ENCODE data around the gene EIF5AL1.
"Not testable (repeated sequence)": the region's sequence is repeated elsewhere in the genome, so short reads cannot be mapped to it uniquely, and the experiment has no call there.

EIF5AL1 gene

GRCh38 chr10:79511891-79512583 is at the start of gene EIF5AL1:
Gene EIF5AL1, plus strand, starts transcription at chr10:79512533. Its CDS starts 117 bp downstream, at chr10:79512650.
- not testable (repeated sequence) for H3K27ac ChIP-seq (ENCODE audit: low read depth, low read length); H3K4me1 ChIP-seq (ENCODE audit: insufficient read depth, low read length); H3K9me3 ChIP-seq (ENCODE audit: low read length); H3K4me3 ChIP-seq (ENCODE audit: low read depth in 1 of 2, low read length in 2 of 2); H3K9ac ChIP-seq (ENCODE audit: low read length); H3K36me3 ChIP-seq (ENCODE audit: insufficient read depth, low read length); H3K27me3 ChIP-seq (ENCODE audit: control insufficient read depth in 1 of 2, insufficient read depth in 2 of 2, low read length in 2 of 2)

DNA sequence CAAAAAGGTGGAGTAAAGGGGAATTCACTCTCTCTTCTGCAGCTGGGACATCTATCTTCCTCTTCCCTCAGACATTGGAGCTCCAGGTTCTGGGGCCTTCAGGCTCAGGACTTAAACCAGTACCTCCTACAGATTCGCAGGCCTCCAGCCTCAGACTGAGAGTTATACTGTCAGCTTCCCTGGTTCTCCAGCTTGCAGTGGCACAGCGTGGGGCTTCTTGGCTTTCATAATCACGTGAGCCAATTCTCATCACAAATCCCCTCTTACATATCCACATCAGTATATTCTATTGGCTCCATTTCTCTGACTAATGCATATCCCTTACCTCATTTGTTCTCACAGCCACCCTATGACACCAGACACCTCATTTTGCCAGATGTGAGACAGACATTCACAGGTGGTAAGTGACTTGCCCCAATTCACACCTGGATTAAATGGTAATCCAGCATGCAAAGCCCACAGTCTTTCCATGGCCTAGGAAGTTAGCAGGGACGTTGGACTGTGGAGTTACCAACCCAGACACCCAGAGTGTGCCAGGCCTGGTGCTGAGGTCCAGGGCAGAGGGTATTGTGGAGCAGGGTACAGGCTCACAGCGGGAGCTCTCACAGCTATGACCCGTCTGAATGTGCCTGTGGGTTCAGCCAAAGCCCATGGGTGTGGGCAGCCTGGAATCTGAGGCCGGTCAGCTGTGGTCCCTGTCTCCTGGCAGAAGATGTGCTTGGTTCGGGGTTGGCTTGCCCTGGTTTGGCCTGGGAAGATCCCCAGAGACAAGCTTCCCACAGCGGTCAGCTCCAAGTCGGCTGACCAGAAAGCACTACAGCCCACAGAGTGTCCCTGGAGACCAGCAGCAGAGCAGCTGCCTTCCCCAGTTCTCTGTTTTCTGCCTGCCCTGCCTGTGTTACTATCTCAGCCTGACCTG is 48.5 kb upstream of the EIF5AL1 start:
- no peak overlapping the region for H3K4me3 ChIP-seq (ENCODE audit: low read depth in 1 of 2, low read length in 2 of 2)
- H3K9me3 ChIP-seq (ENCODE audit: low read length) = no peaks in the 10 kb centered on the region
- H3K9ac ChIP-seq (ENCODE audit: low read length) = no peak overlapping the region
- no peaks in the 10 kb centered on the region for H3K36me3 ChIP-seq (ENCODE audit: insufficient read depth, low read length)
- peaks cover 4% of the 10 kb centered on the region for H3K4me1 ChIP-seq (ENCODE audit: insufficient read depth, low read length)
- H3K27me3 ChIP-seq (ENCODE audit: control insufficient read depth in 1 of 2, insufficient read depth in 2 of 2, low read length in 2 of 2) = no peaks in the 10 kb centered on the region
- H3K27ac ChIP-seq (ENCODE audit: low read depth, low read length) = no peak overlapping the region

GRCh38 chr10:79465341-79465740 is 47.0 kb upstream of the EIF5AL1 start:
- H3K4me1 ChIP-seq (ENCODE audit: insufficient read depth, low read length) = peaks cover 4% of the 10 kb centered on the region
- no peak overlapping the region for H3K9ac ChIP-seq (ENCODE audit: low read length)
- H3K27ac ChIP-seq (ENCODE audit: low read depth, low read length) = no peak overlapping the region
- H3K27me3 ChIP-seq (ENCODE audit: control insufficient read depth in 1 of 2, insufficient read depth in 2 of 2, low read length in 2 of 2) = no peaks in the 10 kb centered on the region
- H3K36me3 ChIP-seq (ENCODE audit: insufficient read depth, low read length) = no peaks in the 10 kb centered on the region
- H3K9me3 ChIP-seq (ENCODE audit: low read length) = no peaks in the 10 kb centered on the region
- no peak overlapping the region for H3K4me3 ChIP-seq (ENCODE audit: low read depth in 1 of 2, low read length in 2 of 2)

GRCh38 chr10:79468015-79468560 is 44.2 kb upstream of the EIF5AL1 start:
- Histone ChIP-seq H3K9ac (ENCODE audit: low read length) (no peak overlapping the region), H3K9me3 (ENCODE audit: low read length) (no peaks in the 10 kb centered on the region), H3K27me3 (ENCODE audit: control insufficient read depth in 1 of 2, insufficient read depth in 2 of 2, low read length in 2 of 2) (no peaks in the 10 kb centered on the region), H3K27ac (ENCODE audit: low read depth, low read length) (peak overlapping the region; percentile 52), H3K4me1 (ENCODE audit: insufficient read depth, low read length) (peaks cover 8% of the 10 kb centered on the region), H3K4me3 (ENCODE audit: low read depth in 1 of 2, low read length in 2 of 2) (no peak overlapping the region), H3K36me3 (ENCODE audit: insufficient read depth, low read length) (no peaks in the 10 kb centered on the region)

GRCh38 chr10:79468841-79469585 is 43.3 kb upstream of the EIF5AL1 start:
- peaks cover 8% of the 10 kb centered on the region for H3K4me1 ChIP-seq (ENCODE audit: insufficient read depth, low read length)
- no peaks in the 10 kb centered on the region for H3K9me3 ChIP-seq (ENCODE audit: low read length)
- H3K36me3 ChIP-seq (ENCODE audit: insufficient read depth, low read length) = no peaks in the 10 kb centered on the region
- no peak overlapping the region for H3K27ac ChIP-seq (ENCODE audit: low read depth, low read length)
- no peak overlapping the region for H3K9ac ChIP-seq (ENCODE audit: low read length)
- H3K4me3 ChIP-seq (ENCODE audit: low read depth in 1 of 2, low read length in 2 of 2) = no peak overlapping the region
- H3K27me3 ChIP-seq (ENCODE audit: control insufficient read depth in 1 of 2, insufficient read depth in 2 of 2, low read length in 2 of 2) = no peaks in the 10 kb centered on the region

- H3K36me3 ChIP-seq (ENCODE audit: insufficient read depth, low read length) = no peaks in the 10 kb centered on the region
- no peaks in the 10 kb centered on the region for H3K9me3 ChIP-seq (ENCODE audit: low read length)
- no peak overlapping the region for H3K9ac ChIP-seq (ENCODE audit: low read length)
- H3K4me3 ChIP-seq (ENCODE audit: low read depth in 1 of 2, low read length in 2 of 2) = no peak overlapping the region
- no peaks in the 10 kb centered on the region for H3K27me3 ChIP-seq (ENCODE audit: control insufficient read depth in 1 of 2, insufficient read depth in 2 of 2, low read length in 2 of 2)
- H3K27ac ChIP-seq (ENCODE audit: low read depth, low read length) = no peak overlapping the region
- peaks cover 8% of the 10 kb centered on the region for H3K4me1 ChIP-seq (ENCODE audit: insufficient read depth, low read length)
Measured at GRCh38 chr10:79470096-79470495, 42.2 kb upstream of the EIF5AL1 start.

DNA sequence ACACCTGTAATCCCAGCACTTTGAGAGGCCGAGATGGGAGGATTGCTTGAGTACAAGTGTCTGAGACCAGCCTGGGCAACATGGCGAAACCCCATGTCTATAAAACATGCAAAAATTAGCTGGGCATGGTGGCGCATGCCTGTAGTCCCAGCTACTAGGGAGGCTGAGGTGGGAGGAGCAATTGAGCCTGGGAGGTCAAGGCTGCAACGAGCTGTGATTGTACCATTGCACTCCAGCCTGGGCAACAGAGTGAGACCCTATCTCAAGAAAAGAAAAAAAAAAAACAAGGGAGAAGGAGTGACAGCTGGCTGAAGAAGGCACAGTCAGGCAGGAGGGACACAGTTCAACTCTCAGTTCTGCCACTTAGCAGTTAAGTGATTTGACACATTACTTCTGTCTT is 40.6 kb upstream of the EIF5AL1 start:
- Histone ChIP-seq H3K36me3 (ENCODE audit: insufficient read depth, low read length) (no peaks in the 10 kb centered on the region), H3K4me3 (ENCODE audit: low read depth in 1 of 2, low read length in 2 of 2) (no peak overlapping the region), H3K9me3 (ENCODE audit: low read length) (no peaks in the 10 kb centered on the region)

GRCh38 chr10:79472449-79472848 is 39.9 kb upstream of the EIF5AL1 start:
- Histone ChIP-seq H3K4me3 (ENCODE audit: low read depth in 1 of 2, low read length in 2 of 2) (no peak overlapping the region), H3K36me3 (ENCODE audit: insufficient read depth, low read length) (no peaks in the 10 kb centered on the region), H3K9ac (ENCODE audit: low read length) (no peak overlapping the region), H3K9me3 (ENCODE audit: low read length) (no peaks in the 10 kb centered on the region), H3K27me3 (ENCODE audit: control insufficient read depth in 1 of 2, insufficient read depth in 2 of 2, low read length in 2 of 2) (no peaks in the 10 kb centered on the region), H3K4me1 (ENCODE audit: insufficient read depth, low read length) (peaks cover 4% of the 10 kb centered on the region), H3K27ac (ENCODE audit: low read depth, low read length) (no peak overlapping the region)

More for the DNA sequence above, 40.6 kb upstream of the EIF5AL1 start:
- Histone ChIP-seq H3K27me3 (ENCODE audit: control insufficient read depth in 1 of 2, insufficient read depth in 2 of 2, low read length in 2 of 2) (no peaks in the 10 kb centered on the region), H3K4me1 (ENCODE audit: insufficient read depth, low read length) (peaks cover 8% of the 10 kb centered on the region), H3K9ac (ENCODE audit: low read length) (no peak overlapping the region), H3K27ac (ENCODE audit: low read depth, low read length) (no peak overlapping the region)

DNA sequence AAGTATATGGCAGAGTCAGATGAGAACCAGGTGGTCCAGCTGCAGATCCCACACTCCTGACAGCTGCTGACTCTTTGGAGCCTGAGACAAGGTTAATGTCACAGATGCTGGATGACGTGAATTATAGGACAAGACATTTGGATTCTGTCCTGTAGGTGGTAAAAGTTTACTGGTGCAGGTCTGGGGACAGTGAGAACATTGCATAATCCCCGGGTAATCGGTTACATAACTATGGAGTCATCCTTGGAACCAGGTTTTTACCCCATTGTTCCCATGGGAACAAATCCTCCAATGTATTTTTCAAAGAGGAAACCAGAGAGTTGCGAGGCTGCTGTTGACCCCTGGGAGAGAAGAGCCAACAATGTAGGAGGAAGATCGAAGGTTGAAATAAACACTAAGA is 39.4 kb upstream of the EIF5AL1 start:
- Histone ChIP-seq H3K9me3 (ENCODE audit: low read length) (no peaks in the 10 kb centered on the region), H3K27ac (ENCODE audit: low read depth, low read length) (no peak overlapping the region), H3K36me3 (ENCODE audit: insufficient read depth, low read length) (no peaks in the 10 kb centered on the region), H3K4me3 (ENCODE audit: low read depth in 1 of 2, low read length in 2 of 2) (no peak overlapping the region), H3K9ac (ENCODE audit: low read length) (no peak overlapping the region), H3K27me3 (ENCODE audit: control insufficient read depth in 1 of 2, insufficient read depth in 2 of 2, low read length in 2 of 2) (no peaks in the 10 kb centered on the region), H3K4me1 (ENCODE audit: insufficient read depth, low read length) (peaks cover 4% of the 10 kb centered on the region)

DNA sequence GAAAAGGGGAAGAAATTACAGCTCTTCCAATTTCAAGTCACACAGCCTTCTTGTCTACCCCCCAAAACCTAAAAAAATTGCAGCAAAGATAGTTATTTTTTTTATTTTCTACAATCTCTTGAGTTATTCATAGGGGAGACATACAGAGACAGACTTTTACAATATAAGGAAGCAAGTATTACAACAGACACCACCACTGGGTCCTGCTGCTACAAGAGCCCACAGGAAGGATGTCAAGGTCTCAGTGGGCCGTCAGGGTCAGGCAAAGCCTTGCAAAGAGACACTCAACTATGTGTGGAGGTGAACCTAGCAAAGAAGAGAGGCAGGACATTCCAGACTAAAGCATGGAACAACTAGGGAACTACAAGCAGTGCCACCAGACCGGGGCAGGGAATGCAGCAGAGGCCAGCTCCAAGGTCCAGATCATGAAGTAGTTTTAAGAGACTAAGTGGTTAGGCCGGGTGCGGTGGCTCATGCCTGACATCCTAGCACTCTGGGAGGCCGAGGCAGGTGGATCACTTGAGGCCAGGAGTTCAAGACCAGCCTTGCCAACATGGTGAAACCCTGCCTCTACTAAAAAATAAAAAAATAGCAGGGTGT is 38.7 kb upstream of the EIF5AL1 start:
- no peaks in the 10 kb centered on the region for H3K36me3 ChIP-seq (ENCODE audit: insufficient read depth, low read length)
- H3K27ac ChIP-seq (ENCODE audit: low read depth, low read length) = no peak overlapping the region
- H3K4me1 ChIP-seq (ENCODE audit: insufficient read depth, low read length) = peaks cover 4% of the 10 kb centered on the region
- H3K9me3 ChIP-seq (ENCODE audit: low read length) = no peaks in the 10 kb centered on the region
- no peak overlapping the region for H3K9ac ChIP-seq (ENCODE audit: low read length)
- no peaks in the 10 kb centered on the region for H3K27me3 ChIP-seq (ENCODE audit: control insufficient read depth in 1 of 2, insufficient read depth in 2 of 2, low read length in 2 of 2)
- H3K4me3 ChIP-seq (ENCODE audit: low read depth in 1 of 2, low read length in 2 of 2) = no peak overlapping the region
